Neural progenitor cell (in vitro differentiated cells): Measurements from ENCODE around the gene PTPRJ. TPM values are rescaled to one million over a fixed set of nuclear protein-coding genes. Genes with fewer than 3 reads are reported as not detected.

Experiments used
- DNase-seq: peaks from one replicate; pipeline ENCODE4 v3.0.0-alpha.2; 2016; ENCODE audit warnings: low spot score
- H2AFZ ChIP-seq: fragments of 200-600 bp; sonication (generic); replicated peaks from 2 replicates; pipeline ENCODE4 v1.6.1; 2016; ENCODE audit warnings: antibody characterized with exemption
- H3F3A ChIP-seq: fragments of 200-600 bp; sonication (generic); 2 replicates; pipeline ENCODE4 v1.6.1; 2016; ENCODE audit warnings: antibody characterized with exemption, low read depth
- H3K27ac ChIP-seq: fragments of 200-600 bp; sonication (generic); 2 replicates; pipeline ENCODE4 v1.5.1; 2016; ENCODE audit warnings: mild to moderate bottlenecking
- H3K27me3 ChIP-seq: fragments of 200-600 bp; sonication (generic); 2 replicates; pipeline ENCODE4 v1.6.1; 2016; ENCODE audit warnings: mild to moderate bottlenecking, moderate library complexity
- H3K36me3 ChIP-seq: fragments of 200-600 bp; sonication (generic); 2 replicates; pipeline ENCODE4 v1.5.1; 2016
- H3K4me1 ChIP-seq: fragments of 200-600 bp; sonication (generic); 2 replicates; pipeline ENCODE4 v1.6.1; 2016; ENCODE audit warnings: mixed run types
- H3K4me2 ChIP-seq: fragments of 200-600 bp; sonication (generic); 2 replicates; pipeline ENCODE4 v1.6.1; 2016
- H3K4me3 ChIP-seq: fragments of 200-600 bp; sonication (generic); 2 replicates; pipeline ENCODE4 v1.5.1; 2016
- H3K79me2 ChIP-seq: fragments of 200-600 bp; sonication (generic); 2 replicates; pipeline ENCODE4 v1.6.1; 2016; ENCODE audit warnings: low read depth
- H3K9ac ChIP-seq: fragments of 200-600 bp; sonication (generic); 2 replicates; pipeline ENCODE4 v1.6.1; 2016
- H3K9me3 ChIP-seq: fragments of 200-600 bp; sonication (generic); 2 replicates; pipeline ENCODE4 v1.5.1; 2016; ENCODE audit warnings: low read depth
- H4K20me1 ChIP-seq: fragments of 200-600 bp; sonication (generic); 2 replicates; pipeline ENCODE4 v1.6.1; 2016; ENCODE audit warnings: low read depth
- H3K27ac Mint-ChIP-seq: 3 replicates; pipeline ENCODE4 v1.8.0; 2021; ENCODE audit warnings: mixed read lengths
- H3K27me3 Mint-ChIP-seq: 2 replicates; pipeline ENCODE4 v1.8.0; 2022; ENCODE audit warnings: low read depth, mild to moderate bottlenecking, inconsistent platforms, moderate library complexity, mixed read lengths; ENCODE audit not compliant: insufficient read depth
- H3K36me3 Mint-ChIP-seq: 3 replicates; pipeline ENCODE4 v1.8.0; 2021; ENCODE audit warnings: mixed read lengths
- H3K4me1 Mint-ChIP-seq: 3 replicates; pipeline ENCODE4 v1.8.0; 2021; ENCODE audit warnings: mixed read lengths
- H3K4me3 Mint-ChIP-seq: 3 replicates; pipeline ENCODE4 v1.8.0; 2021; ENCODE audit warnings: mild to moderate bottlenecking, moderate library complexity, mixed read lengths
- H3K9me3 Mint-ChIP-seq: 3 replicates; pipeline ENCODE4 v1.8.0; 2020; ENCODE audit warnings: mixed read lengths
- CTCF ChIP-seq: fragments of 200-600 bp; sonication (generic); IDR thresholded peaks from 2 replicates; pipeline ENCODE4 v1.5.1; 2017; ENCODE audit warnings: antibody characterized with exemption, mild to moderate bottlenecking
- EZH2 ChIP-seq: fragments of 200-600 bp; sonication (generic); IDR thresholded peaks from 2 replicates; pipeline ENCODE4 v1.6.1; 2017; ENCODE audit warnings: antibody characterized with exemption, mild to moderate bottlenecking, moderate library complexity
- EZH2phosphoT487 ChIP-seq: fragments of 200-600 bp; sonication (generic); IDR thresholded peaks from 2 replicates; pipeline ENCODE4 v1.6.1; 2017; ENCODE audit warnings: antibody characterized with exemption
- total RNA-seq: library from RNA; depleted of rRNA; stranded (reverse); fragments of >200 nt; gene quantifications from 2 replicates; pipeline ENCODE4 v1.2.3, GENCODE V29; 2015; ENCODE audit warnings: low replicate concordance

The PTPRJ gene
- total RNA-seq, 1 donor from 2014 or later: 28.0 TPM

- DNase-seq: no peak
- no peaks in the 10 kb centered on the region for H3K27me3 ChIP-seq
- no peaks in the 10 kb centered on the region for H3K9me3 Mint-ChIP-seq
- no peak overlapping the region for H3K4me3 Mint-ChIP-seq
- no peak overlapping the region for H2AFZ ChIP-seq
- H3K4me3 ChIP-seq: no peak overlapping the region
- no peaks in the 10 kb centered on the region for H3F3A ChIP-seq
- no peak overlapping the region for H3K4me2 ChIP-seq
- peaks cover 3% of the 10 kb centered on the region for H3K27me3 Mint-ChIP-seq
- H3K27ac ChIP-seq: no peak overlapping the region
- H3K4me1 Mint-ChIP-seq: peaks cover 30% of the 10 kb centered on the region
- H3K4me1 ChIP-seq: peaks cover 24% of the 10 kb centered on the region
- H3K36me3 Mint-ChIP-seq: peaks cover 6% of the 10 kb centered on the region
- TF ChIP-seq EZH2: no peak
- H4K20me1 ChIP-seq: peaks cover 14% of the 10 kb centered on the region
- no peak overlapping the region for H3K9ac ChIP-seq
- H3K9me3 ChIP-seq: no peaks in the 10 kb centered on the region
- H3K36me3 ChIP-seq: no peaks in the 10 kb centered on the region
- no peaks in the 10 kb centered on the region for H3K79me2 ChIP-seq
- no peak overlapping the region for H3K27ac Mint-ChIP-seq
Observed at GRCh38 chr11:48082771-48083170, 102.4 kb downstream of the PTPRJ start.

- Mint-ChIP-seq H3K9me3 (no peaks in the 10 kb centered on the region), H3K27me3 (peaks cover 3% of the 10 kb centered on the region)
Observed at GRCh38 chr11:48083421-48083820, 103.1 kb downstream of the PTPRJ start.

GRCh38 chr11:48085688-48086087 lies 105.3 kb downstream of the PTPRJ start:
- Mint-ChIP-seq H3K27ac (no peak overlapping the region), H3K4me1 (peaks cover 19% of the 10 kb centered on the region), H3K27me3 (peaks cover 3% of the 10 kb centered on the region), H3K9me3 (no peaks in the 10 kb centered on the region), H3K4me3 (no peak overlapping the region), H3K36me3 (peaks cover 2% of the 10 kb centered on the region)
- Histone ChIP-seq H4K20me1 (peaks cover 13% of the 10 kb centered on the region), H3F3A (no peaks in the 10 kb centered on the region), H3K4me3 (no peak overlapping the region), H3K9me3 (no peaks in the 10 kb centered on the region), H3K79me2 (no peaks in the 10 kb centered on the region), H3K27ac (no peak overlapping the region), H3K36me3 (no peaks in the 10 kb centered on the region), H2AFZ (no peak overlapping the region), H3K4me2 (no peak overlapping the region), H3K27me3 (no peaks in the 10 kb centered on the region), H3K9ac (no peak overlapping the region), H3K4me1 (peaks cover 15% of the 10 kb centered on the region)
- TF ChIP-seq CTCF (no peak), EZH2 (no peak), EZH2phosphoT487 (no peak)
- no peak for DNase-seq

More at GRCh38 chr11:48083421-48083820, 103.1 kb downstream of the PTPRJ start:
- no peak overlapping the region for H3K4me3 Mint-ChIP-seq
- no peak overlapping the region for H3K4me2 ChIP-seq
- peaks cover 27% of the 10 kb centered on the region for H3K4me1 ChIP-seq
- no peak overlapping the region for H3K4me3 ChIP-seq
- no peaks in the 10 kb centered on the region for H3K79me2 ChIP-seq
- no peak for TF ChIP-seq EZH2
- TF ChIP-seq EZH2phosphoT487: no peak
- TF ChIP-seq CTCF: no peak
- H3F3A ChIP-seq: no peaks in the 10 kb centered on the region
- peaks cover 2% of the 10 kb centered on the region for H3K36me3 Mint-ChIP-seq
- peaks cover 32% of the 10 kb centered on the region for H3K4me1 Mint-ChIP-seq
- peaks cover 14% of the 10 kb centered on the region for H4K20me1 ChIP-seq
- no peak overlapping the region for H3K27ac Mint-ChIP-seq
- H2AFZ ChIP-seq: no peak overlapping the region
- no peaks in the 10 kb centered on the region for H3K36me3 ChIP-seq
- no peaks in the 10 kb centered on the region for H3K9me3 ChIP-seq
- H3K27me3 ChIP-seq: no peaks in the 10 kb centered on the region
- H3K27ac ChIP-seq: no peak overlapping the region
- H3K9ac ChIP-seq: no peak overlapping the region
- DNase-seq: no peak

- H3K27me3 ChIP-seq: no peaks in the 10 kb centered on the region
- no peak overlapping the region for H2AFZ ChIP-seq
- peaks cover 4% of the 10 kb centered on the region for H3K4me1 ChIP-seq
- H3K27ac ChIP-seq: no peak overlapping the region
- peaks cover 18% of the 10 kb centered on the region for H4K20me1 ChIP-seq
- Mint-ChIP-seq H3K27ac (no peak overlapping the region), H3K4me1 (peaks cover 14% of the 10 kb centered on the region), H3K4me3 (no peak overlapping the region), H3K27me3 (peaks cover 3% of the 10 kb centered on the region), H3K9me3 (no peaks in the 10 kb centered on the region), H3K36me3 (peaks cover 2% of the 10 kb centered on the region)
- TF ChIP-seq EZH2phosphoT487 (no peak), CTCF (no peak), EZH2 (no peak)
- H3K36me3 ChIP-seq: no peaks in the 10 kb centered on the region
- H3K4me3 ChIP-seq: no peak overlapping the region
- no peak overlapping the region for H3K4me2 ChIP-seq
- no peaks in the 10 kb centered on the region for H3F3A ChIP-seq
- H3K9ac ChIP-seq: no peak overlapping the region
- no peaks in the 10 kb centered on the region for H3K9me3 ChIP-seq
- no peak for DNase-seq
- H3K79me2 ChIP-seq: no peaks in the 10 kb centered on the region
Observed at GRCh38 chr11:48087422-48087821, 107.1 kb downstream of the PTPRJ start.
